DND-41 (cell line): ENCODE measurements around the gene TXNIP.

Experiments
- EZH2 ChIP-seq: IDR thresholded peaks from 3 replicates; pipeline ENCODE4 v1.6.1; 2012; ENCODE audit warnings: borderline replicate concordance, low read depth, mild to moderate bottlenecking, moderate library complexity, low read length, inconsistent platforms; ENCODE audit not compliant: severe bottlenecking
- TF ChIP-seq, protein P1 (sequence below): IDR thresholded peaks from 2 replicates; pipeline ENCODE4 v1.5.1; 2012; ENCODE audit warnings: borderline replicate concordance, low read length, moderate library complexity, mild to moderate bottlenecking; ENCODE audit not compliant: poor library complexity, severe bottlenecking; ENCODE audit errors: extremely low read depth

DNA sequence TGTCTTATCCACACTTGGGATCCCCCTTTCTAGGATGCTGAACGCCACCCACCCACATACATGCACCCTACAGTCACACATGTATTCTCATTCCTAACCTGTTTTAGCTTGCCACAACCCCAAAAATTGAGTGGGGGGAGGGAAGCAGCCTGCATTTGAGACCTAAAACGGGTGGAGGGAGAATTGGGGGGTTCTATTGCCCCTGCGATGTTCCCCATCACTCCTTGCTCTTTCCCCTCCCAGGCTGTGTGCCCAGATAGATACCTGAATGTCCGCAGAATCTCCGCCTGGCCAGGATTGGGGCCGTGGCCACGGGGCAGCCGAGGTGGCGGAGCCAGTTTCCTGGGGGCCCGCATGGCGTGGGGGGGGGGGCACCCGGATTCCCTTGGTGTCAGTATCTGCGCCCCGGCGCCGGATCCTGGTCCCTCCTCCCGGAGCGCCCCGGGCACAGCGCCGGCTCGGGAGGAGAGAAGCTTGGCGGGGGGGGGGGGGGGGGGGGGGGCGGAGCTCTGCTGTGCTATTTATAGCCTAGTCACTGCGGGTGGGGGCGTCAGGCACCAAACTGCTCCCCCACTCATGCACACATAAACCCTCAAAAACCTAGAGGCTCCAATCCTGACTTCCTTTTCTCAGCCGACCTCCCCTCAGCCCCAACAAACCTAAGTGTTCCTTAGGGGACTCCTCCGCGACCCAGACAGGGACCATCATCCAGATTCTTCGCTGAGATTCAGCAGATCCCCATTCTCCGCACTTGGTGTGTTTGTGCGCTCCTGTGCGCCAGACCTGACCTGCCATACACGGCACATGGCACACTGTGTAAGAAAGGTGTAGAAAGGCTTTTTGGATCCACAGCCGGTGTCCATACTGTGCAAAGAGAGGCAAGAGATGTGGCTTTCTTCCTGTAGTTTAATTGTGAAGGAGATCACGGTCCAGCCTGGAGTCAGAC lies 33.9 kb downstream of the TXNIP start:
- TF ChIP-seq, protein P1, sequence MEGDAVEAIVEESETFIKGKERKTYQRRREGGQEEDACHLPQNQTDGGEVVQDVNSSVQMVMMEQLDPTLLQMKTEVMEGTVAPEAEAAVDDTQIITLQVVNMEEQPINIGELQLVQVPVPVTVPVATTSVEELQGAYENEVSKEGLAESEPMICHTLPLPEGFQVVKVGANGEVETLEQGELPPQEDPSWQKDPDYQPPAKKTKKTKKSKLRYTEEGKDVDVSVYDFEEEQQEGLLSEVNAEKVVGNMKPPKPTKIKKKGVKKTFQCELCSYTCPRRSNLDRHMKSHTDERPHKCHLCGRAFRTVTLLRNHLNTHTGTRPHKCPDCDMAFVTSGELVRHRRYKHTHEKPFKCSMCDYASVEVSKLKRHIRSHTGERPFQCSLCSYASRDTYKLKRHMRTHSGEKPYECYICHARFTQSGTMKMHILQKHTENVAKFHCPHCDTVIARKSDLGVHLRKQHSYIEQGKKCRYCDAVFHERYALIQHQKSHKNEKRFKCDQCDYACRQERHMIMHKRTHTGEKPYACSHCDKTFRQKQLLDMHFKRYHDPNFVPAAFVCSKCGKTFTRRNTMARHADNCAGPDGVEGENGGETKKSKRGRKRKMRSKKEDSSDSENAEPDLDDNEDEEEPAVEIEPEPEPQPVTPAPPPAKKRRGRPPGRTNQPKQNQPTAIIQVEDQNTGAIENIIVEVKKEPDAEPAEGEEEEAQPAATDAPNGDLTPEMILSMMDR, result no peak
- TF ChIP-seq EZH2, result peak; percentile 71
